ENCODE data around the gene GRWD1. TPM values are rescaled to one million over a fixed set of nuclear protein-coding genes. Genes with fewer than 3 reads are reported as not detected.

GRWD1 gene
- total and polyA plus RNA-seq, 2 of the 13 experiments (the other 11 are each of a cell fraction or from before 2014, with no cell fraction given), result 10.8 to 46.6 TPM

DNA sequence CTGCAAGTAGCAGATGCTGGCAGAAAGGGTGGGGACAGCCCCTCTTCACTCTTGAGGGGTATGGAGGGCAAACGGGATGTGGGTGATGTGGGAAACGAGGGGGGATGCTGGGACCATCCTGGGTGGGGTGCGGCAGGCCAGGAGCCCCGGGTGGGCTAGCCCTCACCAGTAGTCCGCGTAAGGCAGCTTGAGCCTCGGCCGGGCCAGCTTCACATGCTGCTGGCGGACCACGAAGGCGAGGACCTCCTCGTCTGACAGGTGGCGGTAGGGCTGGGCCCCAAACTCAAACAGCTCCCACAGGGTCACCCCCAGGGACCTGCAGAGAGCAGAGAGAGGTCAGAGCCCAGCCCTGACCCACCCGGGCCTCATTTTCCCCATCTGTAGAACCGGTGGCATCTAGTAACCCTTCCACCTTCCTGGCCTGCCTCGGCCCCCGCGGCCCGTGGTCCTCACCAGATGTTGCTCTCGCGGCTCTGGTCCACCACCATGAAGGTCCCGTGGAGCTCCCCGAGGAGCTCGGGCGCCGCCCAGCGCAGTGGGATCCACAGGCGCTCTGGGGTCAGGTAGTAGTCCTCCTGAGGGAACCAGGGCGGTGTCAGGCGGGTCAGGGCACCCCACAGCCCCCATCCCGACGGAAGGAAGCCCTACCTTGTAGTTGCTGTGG lies 55.2 kb downstream of the GRWD1 start (continued):
- no peak for TF ChIP-seq AHDC1 (CRISPR knock-in tag; IDR thresholded peaks at IDR 0.05; ENCODE audit: borderline replicate concordance)
- no peak for TF ChIP-seq SOX5 (CRISPR knock-in tag; IDR thresholded peaks at IDR 0.05; ENCODE audit: borderline replicate concordance)
- no peak for TF ChIP-seq SALL1 (CRISPR knock-in tag; IDR thresholded peaks at IDR 0.05)
- no peak for TF ChIP-seq NR2F6 (IDR thresholded peaks at IDR 0.05)
- no peak for TF ChIP-seq NR2F6 (CRISPR knock-in tag; IDR thresholded peaks at IDR 0.05)
- TF ChIP-seq ZNF800 (CRISPR knock-in tag; IDR thresholded peaks at IDR 0.05), result no peak
- TF ChIP-seq NFYC (CRISPR knock-in tag; IDR thresholded peaks at IDR 0.05), result no peak
- no peak for TF ChIP-seq NFKB2 (CRISPR knock-in tag; IDR thresholded peaks at IDR 0.05; ENCODE audit: borderline replicate concordance)
- no peak for TF ChIP-seq PTBP1 (IDR thresholded peaks at IDR 0.05; ENCODE audit: low read depth, low read length, poor library complexity, severe bottlenecking)
- TF ChIP-seq JUNB (CRISPR knock-in tag; IDR thresholded peaks at IDR 0.05; ENCODE audit: borderline replicate concordance), result no peak
- TF ChIP-seq, protein P1, sequence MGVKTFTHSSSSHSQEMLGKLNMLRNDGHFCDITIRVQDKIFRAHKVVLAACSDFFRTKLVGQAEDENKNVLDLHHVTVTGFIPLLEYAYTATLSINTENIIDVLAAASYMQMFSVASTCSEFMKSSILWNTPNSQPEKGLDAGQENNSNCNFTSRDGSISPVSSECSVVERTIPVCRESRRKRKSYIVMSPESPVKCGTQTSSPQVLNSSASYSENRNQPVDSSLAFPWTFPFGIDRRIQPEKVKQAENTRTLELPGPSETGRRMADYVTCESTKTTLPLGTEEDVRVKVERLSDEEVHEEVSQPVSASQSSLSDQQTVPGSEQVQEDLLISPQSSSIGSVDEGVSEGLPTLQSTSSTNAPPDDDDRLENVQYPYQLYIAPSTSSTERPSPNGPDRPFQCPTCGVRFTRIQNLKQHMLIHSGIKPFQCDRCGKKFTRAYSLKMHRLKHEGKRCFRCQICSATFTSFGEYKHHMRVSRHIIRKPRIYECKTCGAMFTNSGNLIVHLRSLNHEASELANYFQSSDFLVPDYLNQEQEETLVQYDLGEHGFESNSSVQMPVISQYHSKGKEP (CRISPR knock-in tag; IDR thresholded peaks at IDR 0.05), result no peak
- TF ChIP-seq, protein P2, sequence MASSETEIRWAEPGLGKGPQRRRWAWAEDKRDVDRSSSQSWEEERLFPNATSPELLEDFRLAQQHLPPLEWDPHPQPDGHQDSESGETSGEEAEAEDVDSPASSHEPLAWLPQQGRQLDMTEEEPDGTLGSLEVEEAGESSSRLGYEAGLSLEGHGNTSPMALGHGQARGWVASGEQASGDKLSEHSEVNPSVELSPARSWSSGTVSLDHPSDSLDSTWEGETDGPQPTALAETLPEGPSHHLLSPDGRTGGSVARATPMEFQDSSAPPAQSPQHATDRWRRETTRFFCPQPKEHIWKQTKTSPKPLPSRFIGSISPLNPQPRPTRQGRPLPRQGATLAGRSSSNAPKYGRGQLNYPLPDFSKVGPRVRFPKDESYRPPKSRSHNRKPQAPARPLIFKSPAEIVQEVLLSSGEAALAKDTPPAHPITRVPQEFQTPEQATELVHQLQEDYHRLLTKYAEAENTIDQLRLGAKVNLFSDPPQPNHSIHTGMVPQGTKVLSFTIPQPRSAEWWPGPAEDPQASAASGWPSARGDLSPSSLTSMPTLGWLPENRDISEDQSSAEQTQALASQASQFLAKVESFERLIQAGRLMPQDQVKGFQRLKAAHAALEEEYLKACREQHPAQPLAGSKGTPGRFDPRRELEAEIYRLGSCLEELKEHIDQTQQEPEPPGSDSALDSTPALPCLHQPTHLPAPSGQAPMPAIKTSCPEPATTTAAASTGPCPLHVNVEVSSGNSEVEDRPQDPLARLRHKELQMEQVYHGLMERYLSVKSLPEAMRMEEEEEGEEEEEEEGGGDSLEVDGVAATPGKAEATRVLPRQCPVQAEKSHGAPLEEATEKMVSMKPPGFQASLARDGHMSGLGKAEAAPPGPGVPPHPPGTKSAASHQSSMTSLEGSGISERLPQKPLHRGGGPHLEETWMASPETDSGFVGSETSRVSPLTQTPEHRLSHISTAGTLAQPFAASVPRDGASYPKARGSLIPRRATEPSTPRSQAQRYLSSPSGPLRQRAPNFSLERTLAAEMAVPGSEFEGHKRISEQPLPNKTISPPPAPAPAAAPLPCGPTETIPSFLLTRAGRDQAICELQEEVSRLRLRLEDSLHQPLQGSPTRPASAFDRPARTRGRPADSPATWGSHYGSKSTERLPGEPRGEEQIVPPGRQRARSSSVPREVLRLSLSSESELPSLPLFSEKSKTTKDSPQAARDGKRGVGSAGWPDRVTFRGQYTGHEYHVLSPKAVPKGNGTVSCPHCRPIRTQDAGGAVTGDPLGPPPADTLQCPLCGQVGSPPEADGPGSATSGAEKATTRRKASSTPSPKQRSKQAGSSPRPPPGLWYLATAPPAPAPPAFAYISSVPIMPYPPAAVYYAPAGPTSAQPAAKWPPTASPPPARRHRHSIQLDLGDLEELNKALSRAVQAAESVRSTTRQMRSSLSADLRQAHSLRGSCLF (CRISPR knock-in tag; IDR thresholded peaks at IDR 0.05; ENCODE audit: borderline replicate concordance), result no peak
- TF ChIP-seq GPN1 (CRISPR knock-in tag; IDR thresholded peaks at IDR 0.05; ENCODE audit: borderline replicate concordance), result no peak
- no peak for TF ChIP-seq ELF3 (CRISPR knock-in tag; IDR thresholded peaks at IDR 0.05)
- TF ChIP-seq RAD51 (IDR thresholded peaks at IDR 0.05; ENCODE audit: borderline replicate concordance), result no peak
- no peak for TF ChIP-seq GATAD1 (CRISPR knock-in tag; IDR thresholded peaks at IDR 0.05)
- TF ChIP-seq ZNF549 (CRISPR knock-in tag; IDR thresholded peaks at IDR 0.05), result no peak

All from HepG2 (cell line).